ENCODE results near the gene SPHK1.
A peak's percentile ranks its signal among the peaks of the same experiment; 100 is the strongest.

The SPHK1 gene

GRCh38 chr17:76405967-76406647 lies 21.7 kb downstream of the SPHK1 start:
- H3K9me2 ChIP-seq (ENCODE audit: low read depth, low read length): no peaks in the 10 kb centered on the region
- no peaks in the 10 kb centered on the region for H3K9me3 ChIP-seq (ENCODE audit: low read length)
- peaks cover 19% of the 10 kb centered on the region for H3K36me3 ChIP-seq (ENCODE audit: insufficient read depth, low read length)
- H3K4me1 ChIP-seq (ENCODE audit: insufficient read depth, low read length, severe bottlenecking): peaks cover 32% of the 10 kb centered on the region
- H3K4me3 ChIP-seq (ENCODE audit: low read depth, low read length, poor library complexity, severe bottlenecking): no peak overlapping the region
- peak overlapping the region; percentile 19 for H3K27ac ChIP-seq (ENCODE audit: low read depth, low read length, poor library complexity, severe bottlenecking)
- no peaks in the 10 kb centered on the region for H3F3A ChIP-seq (ENCODE audit: insufficient read depth, low read length)
- TF ChIP-seq CTCF (IDR thresholded peaks at IDR 0.05; ENCODE audit: low read length): no peak; the same call in 1 of the 2 replicates
- TF ChIP-seq EZH2 (IDR thresholded peaks at IDR 0.05; ENCODE audit: borderline replicate concordance, low read length): no peak
- H3K4me2 ChIP-seq (ENCODE audit: low read length): peak overlapping the region; percentile 15; the same call in 1 of the 2 replicates
- H2AFZ ChIP-seq (ENCODE audit: low read length): no peak overlapping the region
- H3K79me2 ChIP-seq (ENCODE audit: insufficient read depth, low read length): no peaks in the 10 kb centered on the region
- H3K27me3 ChIP-seq (ENCODE audit: insufficient read depth, low read length): no peaks in the 10 kb centered on the region
- H3K9ac ChIP-seq (ENCODE audit: low read length): no peak overlapping the region; the same call in 1 of the 2 replicates
- no peaks in the 10 kb centered on the region for H4K20me1 ChIP-seq (ENCODE audit: insufficient read depth, low read length)

GRCh38 chr17:76407509-76407908 lies 23.1 kb downstream of the SPHK1 start:
- H3K4me2 ChIP-seq (ENCODE audit: low read length): no peak overlapping the region
- H3K27me3 ChIP-seq (ENCODE audit: insufficient read depth, low read length): no peaks in the 10 kb centered on the region
- H4K20me1 ChIP-seq (ENCODE audit: insufficient read depth, low read length): no peaks in the 10 kb centered on the region
- no peaks in the 10 kb centered on the region for H3K79me2 ChIP-seq (ENCODE audit: insufficient read depth, low read length)
- no peak for TF ChIP-seq EZH2 (IDR thresholded peaks at IDR 0.05; ENCODE audit: borderline replicate concordance, low read length)
- no peak for TF ChIP-seq CTCF (IDR thresholded peaks at IDR 0.05; ENCODE audit: low read length)
- no peak overlapping the region for H3K9ac ChIP-seq (ENCODE audit: low read length)
- H3F3A ChIP-seq (ENCODE audit: insufficient read depth, low read length): no peaks in the 10 kb centered on the region
- no peaks in the 10 kb centered on the region for H3K9me2 ChIP-seq (ENCODE audit: low read depth, low read length)
- no peak overlapping the region for H3K4me3 ChIP-seq (ENCODE audit: low read depth, low read length, poor library complexity, severe bottlenecking)
- peaks cover 11% of the 10 kb centered on the region for H3K36me3 ChIP-seq (ENCODE audit: insufficient read depth, low read length)
- no peak overlapping the region for H2AFZ ChIP-seq (ENCODE audit: low read length)
- H3K27ac ChIP-seq (ENCODE audit: low read depth, low read length, poor library complexity, severe bottlenecking): peak overlapping the region; percentile 37
- H3K4me1 ChIP-seq (ENCODE audit: insufficient read depth, low read length, severe bottlenecking): peaks cover 32% of the 10 kb centered on the region
- no peaks in the 10 kb centered on the region for H3K9me3 ChIP-seq (ENCODE audit: low read length)

GRCh38 chr17:76408037-76408849 lies 23.8 kb downstream of the SPHK1 start:
- no peaks in the 10 kb centered on the region for H3K9me3 ChIP-seq (ENCODE audit: low read length)
- H3K27me3 ChIP-seq (ENCODE audit: insufficient read depth, low read length): no peaks in the 10 kb centered on the region
- no peak overlapping the region for H2AFZ ChIP-seq (ENCODE audit: low read length)
- H3K4me3 ChIP-seq (ENCODE audit: low read depth, low read length, poor library complexity, severe bottlenecking): no peak overlapping the region
- peaks cover 32% of the 10 kb centered on the region for H3K4me1 ChIP-seq (ENCODE audit: insufficient read depth, low read length, severe bottlenecking)
- no peaks in the 10 kb centered on the region for H4K20me1 ChIP-seq (ENCODE audit: insufficient read depth, low read length)
- no peaks in the 10 kb centered on the region for H3K79me2 ChIP-seq (ENCODE audit: insufficient read depth, low read length)
- no peaks in the 10 kb centered on the region for H3K9me2 ChIP-seq (ENCODE audit: low read depth, low read length)
- H3K4me2 ChIP-seq (ENCODE audit: low read length): peak overlapping the region; percentile 12; the same call in 1 of the 2 replicates
- TF ChIP-seq EZH2 (IDR thresholded peaks at IDR 0.05; ENCODE audit: borderline replicate concordance, low read length): no peak
- TF ChIP-seq CTCF (IDR thresholded peaks at IDR 0.05; ENCODE audit: low read length): peak; percentile 97
- H3K36me3 ChIP-seq (ENCODE audit: insufficient read depth, low read length): peaks cover 11% of the 10 kb centered on the region
- no peaks in the 10 kb centered on the region for H3F3A ChIP-seq (ENCODE audit: insufficient read depth, low read length)
- H3K27ac ChIP-seq (ENCODE audit: low read depth, low read length, poor library complexity, severe bottlenecking): peak overlapping the region; percentile 52
- no peak overlapping the region for H3K9ac ChIP-seq (ENCODE audit: low read length)

Data from OCI-LY1 (cell line).